H1 (cell line): Measurements from ENCODE around the gene MRPL27. TPM values are rescaled to one million over a fixed set of nuclear protein-coding genes. Genes with fewer than 3 reads are reported as not detected.

Source experiments
- CTCF ChIA-PET: fragments of 300-600 bp; sonication (Branson Sonifier 250); formaldehyde crosslinking; loops from one replicate; lab custom pipeline; 2021; ENCODE audit not compliant: partially characterized antibody; lab: Charles Lee
- POLR2A ChIA-PET: fragments of 300-600 bp; sonication (Branson Sonifier 250); formaldehyde crosslinking; loops from one replicate; lab custom pipeline; 2021; ENCODE audit warnings: inconsistent platforms; ENCODE audit not compliant: partially characterized antibody; lab: Charles Lee
- DNase-seq, 2 experiments: peaks; one replicate each; pipeline versions ENCODE4 v3.0.0 to v3.0.0-alpha.2; 2010 to 2022; ENCODE audit warnings: low spot score in 2 of 2, low read depth in 1 of 2, mixed read lengths in 1 of 2
- FAIRE-seq: peaks from 2 replicates; lab custom pipeline; 2011; peaks lifted over from hg19 to GRCh38; lab: Jason Lieb, UNC
- H2AFZ ChIP-seq: 2 replicates; pipeline ENCODE4 v1.8.1; 2012; ENCODE audit warnings: low read length, inconsistent platforms
- H2AK5ac ChIP-seq: 2 replicates; pipeline ENCODE4 v1.6.1; 2013; ENCODE audit warnings: low read depth, low read length
- H2BK120ac ChIP-seq: replicated peaks from 2 replicates; pipeline ENCODE3; 2013; ENCODE audit warnings: low read depth, low read length, inconsistent platforms
- H2BK12ac ChIP-seq: 2 replicates; pipeline ENCODE4 v1.6.1; 2013; ENCODE audit warnings: low read depth, low read length
- H2BK15ac ChIP-seq: 2 replicates; pipeline ENCODE4 v1.6.1; 2013; ENCODE audit warnings: low read length
- H2BK20ac ChIP-seq: 2 replicates; pipeline ENCODE4 v1.6.1; 2013; ENCODE audit warnings: low read length
- H2BK5ac ChIP-seq: 2 replicates; pipeline ENCODE4 v1.6.1; 2013; ENCODE audit warnings: low read depth, low read length
- H3K14ac ChIP-seq: 2 replicates; pipeline ENCODE4 v1.6.1; 2013; ENCODE audit warnings: inconsistent platforms; ENCODE audit not compliant: insufficient read length
- H3K18ac ChIP-seq: 2 replicates; pipeline ENCODE4 v1.6.1; 2013; ENCODE audit warnings: low read length; ENCODE audit errors: extremely low read depth
- H3K23ac ChIP-seq: 2 replicates; pipeline ENCODE4 v1.6.1; 2013; ENCODE audit warnings: inconsistent platforms; ENCODE audit not compliant: insufficient read length
- H3K23me2 ChIP-seq: 2 replicates; pipeline ENCODE4 v1.6.1; 2013; ENCODE audit warnings: low read depth, low read length
- H3K27ac ChIP-seq: 2 replicates; pipeline ENCODE4 v1.6.1; 2011; ENCODE audit warnings: low read depth, low read length, inconsistent platforms
- H3K27me3 ChIP-seq, 4 experiments: replicated peaks in 1 of 4; 1 replicate in 1 of 4; 2 replicates in 3 of 4; pipeline versions ENCODE4 v1.6.1 to v1.8.1; 2011 to 2013; ENCODE audit warnings: low read length in 3 of 4, mild to moderate bottlenecking in 3 of 4, inconsistent platforms in 2 of 4, mixed read lengths in 2 of 4, moderate library complexity in 1 of 4; ENCODE audit not compliant: control insufficient read depth in 3 of 4, insufficient read depth in 3 of 4; ENCODE audit errors: extremely low read depth in 1 of 4
- H3K36me3 ChIP-seq, 4 experiments: 2 replicates each; pipeline versions ENCODE4 v1.6.1 to v1.8.1; 2011 to 2013; ENCODE audit warnings: mild to moderate bottlenecking in 4 of 4, low read length in 3 of 4, moderate library complexity in 2 of 4, control low read depth in 1 of 4, inconsistent platforms in 1 of 4; ENCODE audit not compliant: insufficient read depth in 4 of 4, control insufficient read depth in 2 of 4
- H3K4ac ChIP-seq: replicated peaks from 2 replicates; pipeline ENCODE3; 2013; ENCODE audit warnings: low read length, low read depth, mixed read lengths, inconsistent platforms; ENCODE audit not compliant: insufficient read length
- H3K4me1 ChIP-seq, 4 experiments: replicated peaks in 1 of 4; 1 replicate in 1 of 4; 2 replicates in 3 of 4; pipeline versions ENCODE4 v1.6.1 to v1.8.1; 2011 to 2013; ENCODE audit warnings: low read length in 3 of 4, inconsistent platforms in 2 of 4, mixed read lengths in 1 of 4; ENCODE audit not compliant: insufficient read depth in 4 of 4, control insufficient read depth in 3 of 4
- H3K4me2 ChIP-seq, 2 experiments: 2 replicates each; pipeline versions ENCODE4 v1.6.1 to v1.8.1; 2011 to 2013; ENCODE audit warnings: low read depth in 2 of 2, low read length in 2 of 2, control low read depth in 1 of 2, inconsistent platforms in 1 of 2, mild to moderate bottlenecking in 1 of 2; ENCODE audit not compliant: insufficient read depth in 1 of 2
- H3K4me3 ChIP-seq, 4 experiments: fragments of 200-600, 300-600 bp in 1 of 4; sonication (generic), shearing (Covaris generic), sonication (Bioruptor Twin) in 1 of 4; 2 replicates each; pipeline versions ENCODE4 v1.5.1 to v1.8.1; 2011 to 2016; ENCODE audit warnings: low read length in 4 of 4, low read depth in 3 of 4, control low read depth in 2 of 4, inconsistent platforms in 2 of 4, mild to moderate bottlenecking in 2 of 4, mixed read lengths in 1 of 4, moderate library complexity in 1 of 4; ENCODE audit not compliant: insufficient read depth in 2 of 4; ENCODE audit errors: extremely low read depth in 1 of 4
- H3K56ac ChIP-seq: replicated peaks from 2 replicates; pipeline ENCODE3; 2013; ENCODE audit warnings: low read depth, mild to moderate bottlenecking, mixed read lengths, low read length, inconsistent platforms; ENCODE audit not compliant: insufficient read length
- H3K79me1 ChIP-seq: 2 replicates; pipeline ENCODE4 v1.6.1; 2013; ENCODE audit warnings: low read depth, low read length, control low read depth
- H3K79me2 ChIP-seq, 2 experiments: 2 replicates each; pipeline versions ENCODE4 v1.6.1 to v1.8.1; 2012 to 2013; ENCODE audit warnings: low read length in 2 of 2, mild to moderate bottlenecking in 2 of 2, inconsistent platforms in 1 of 2; ENCODE audit not compliant: insufficient read depth in 2 of 2, control insufficient read depth in 1 of 2
- H3K9ac ChIP-seq, 4 experiments: replicated peaks in 1 of 4; 1 replicate in 1 of 4; 2 replicates in 3 of 4; pipeline versions ENCODE4 v1.6.1 to v1.8.1; 2011 to 2013; ENCODE audit warnings: low read depth in 3 of 4, low read length in 3 of 4, control low read depth in 2 of 4, mild to moderate bottlenecking in 2 of 4, moderate library complexity in 2 of 4, inconsistent platforms in 1 of 4; ENCODE audit errors: extremely low read depth in 1 of 4
- H3K9me3 ChIP-seq, 2 experiments: 2 replicates each; pipeline versions ENCODE4 v1.6.1 to v1.8.1; 2012 to 2013; ENCODE audit warnings: mild to moderate bottlenecking in 2 of 2, moderate library complexity in 2 of 2, control low read depth in 1 of 2, inconsistent platforms in 1 of 2, low read depth in 1 of 2, low read length in 1 of 2, mixed read lengths in 1 of 2; ENCODE audit not compliant: insufficient read depth in 2 of 2
- H4K20me1 ChIP-seq, 2 experiments: replicated peaks in 1 of 2; 2 replicates each; pipeline versions ENCODE3 to v1.8.1; 2011 to 2013; ENCODE audit warnings: inconsistent platforms in 2 of 2, low read length in 2 of 2, mild to moderate bottlenecking in 1 of 2; ENCODE audit not compliant: insufficient read depth in 2 of 2, control insufficient read depth in 1 of 2
- H4K5ac ChIP-seq: 2 replicates; pipeline ENCODE4 v1.6.1; 2013; ENCODE audit warnings: low read length, low read depth, mixed read lengths, inconsistent platforms; ENCODE audit not compliant: insufficient read length
- H4K8ac ChIP-seq: 2 replicates; pipeline ENCODE4 v1.8.0; 2013; ENCODE audit warnings: mild to moderate bottlenecking, moderate library complexity, low read length, inconsistent platforms; ENCODE audit not compliant: insufficient read depth; ENCODE audit errors: extremely low read depth
- H4K91ac ChIP-seq: replicated peaks from 2 replicates; pipeline ENCODE3; 2013; ENCODE audit warnings: low read length, mixed read lengths, inconsistent platforms; ENCODE audit not compliant: insufficient read length
- BACH1 ChIP-seq: IDR thresholded peaks from 2 replicates; pipeline ENCODE4 v1.6.1; 2012; ENCODE audit warnings: low read length, improper control_type of control experiment
- CTBP2 ChIP-seq: IDR thresholded peaks from 2 replicates; pipeline ENCODE4 v1.7.0; 2011; ENCODE audit warnings: borderline replicate concordance, mild to moderate bottlenecking, moderate library complexity, mixed read lengths, low read length; ENCODE audit not compliant: insufficient read depth, insufficient read length
- EGR1 ChIP-seq: IDR thresholded peaks from 2 replicates; pipeline ENCODE4 v1.6.1; 2011; ENCODE audit warnings: low read depth, low read length, borderline replicate concordance
- EP300 ChIP-seq, 2 experiments: IDR thresholded peaks; 1 replicate in 1 of 2; 2 replicates in 1 of 2; pipeline ENCODE4 v1.6.1; 2011 to 2012; ENCODE audit warnings: low read depth in 2 of 2, low read length in 2 of 2, mild to moderate bottlenecking in 2 of 2, borderline replicate concordance in 1 of 2, inconsistent platforms in 1 of 2, moderate library complexity in 1 of 2
- HDAC6 ChIP-seq: IDR thresholded peaks from one replicate; pipeline ENCODE4 v1.7.1; 2012; ENCODE audit warnings: low read depth, mild to moderate bottlenecking, inconsistent platforms, low read length, moderate library complexity
- MAFK ChIP-seq: IDR thresholded peaks from 2 replicates; pipeline ENCODE4 v1.6.1; 2012; ENCODE audit warnings: low read depth, mild to moderate bottlenecking, improper control_type of control experiment, low read length
- SIX5 ChIP-seq: IDR thresholded peaks from 2 replicates; pipeline ENCODE4 v1.6.1; 2011; ENCODE audit warnings: mild to moderate bottlenecking, low read depth, low read length
- TAF7 ChIP-seq: optimal IDR thresholded peaks from 2 replicates; pipeline ENCODE3; 2011; ENCODE audit warnings: low read depth, mild to moderate bottlenecking, inconsistent platforms, low read length, moderate library complexity, borderline replicate concordance
- WGBS, 2 experiments: shearing (Covaris generic) in 1 of 2; methylation state at CpG; one replicate each; pipeline versions ENCODE4 v1.1.6 to v1.1.7; 2013 to 2015; ENCODE audit warnings: low lambda C conversion rate in 2 of 2, mixed read lengths in 2 of 2, inconsistent platforms in 1 of 2, low coverage in 1 of 2, missing lambda C conversion rate in 1 of 2; ENCODE audit not compliant: insufficient replicate concordance in 2 of 2, insufficient coverage in 1 of 2, insufficient read length in 1 of 2; ENCODE audit errors: extremely low coverage in 1 of 2, missing lambda C conversion rate in 1 of 2; 5-methylcytosine and 5-hydroxymethylcytosine counted together
- polyA plus RNA-seq, 7 experiments: library from polyadenylated mRNA; depleted of rRNA in 3 of 7; stranded (reverse) in 5 of 7; unstranded in 2 of 7; fragments of >200 nt in 5 of 7; fragments of 200-250 nt in 2 of 7; gene quantifications; 1 replicate in 5 of 7; 2 replicates in 1 of 7; 4 replicates in 1 of 7; pipeline versions ENCODE4 v1.2.1 to v1.2.3, GENCODE V29; 2011 to 2013; ENCODE audit warnings: missing spikeins in 2 of 7, mixed read lengths in 2 of 7
- total RNA-seq: library from RNA; stranded (reverse); fragmentation: NEBNext Ultra II Directional; extraction: Animal tissue kit (Norgen Biotek cat#: 25700); gene quantifications from 2 replicates; pipeline ENCODE4 v1.2.1, GENCODE V29; 2021
- TF ChIP-seq, protein P1 (sequence below), 3 experiments: IDR thresholded peaks; 1 replicate in 2 of 3; 2 replicates in 1 of 3; pipeline versions ENCODE4 v1.5.1 to v1.6.1; 2011; ENCODE audit warnings: low read length in 3 of 3, mild to moderate bottlenecking in 3 of 3, inconsistent platforms in 2 of 3, low read depth in 1 of 3, moderate library complexity in 1 of 3; ENCODE audit not compliant: insufficient read depth in 1 of 3; ENCODE audit errors: control extremely low read depth in 1 of 3

The MRPL27 gene
- total and polyA plus RNA-seq, 2 of the 8 experiments (the other 6 are each of a cell fraction or from before 2014, with no cell fraction given): 75.6 to 135 TPM

DNA sequence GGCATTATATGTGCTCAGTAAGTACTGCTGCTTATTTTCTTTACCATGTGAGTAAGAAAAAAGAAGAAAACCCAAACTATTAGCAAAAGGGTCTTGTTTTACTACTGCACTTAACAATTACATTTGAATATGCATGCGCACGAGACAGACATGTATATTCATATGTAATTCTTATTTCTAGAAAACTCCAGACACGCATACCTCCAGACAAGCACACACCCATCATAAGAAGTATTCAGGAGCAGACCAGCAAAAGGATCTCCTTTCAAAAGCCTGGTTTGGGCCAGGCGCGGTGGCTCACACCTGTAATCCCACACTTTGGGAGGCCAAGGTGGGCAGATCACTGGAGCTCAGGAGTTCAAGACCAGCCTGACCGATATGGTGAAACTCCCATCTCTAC, 16.6 kb upstream of the MRPL27 start:
- H2BK12ac ChIP-seq: no peak overlapping the region
- H4K20me1 ChIP-seq: peaks cover 4 to 13% of the 10 kb centered on the region in 2 experiments
- no peak overlapping the region for H3K14ac ChIP-seq
- no peak overlapping the region for H3K56ac ChIP-seq
- CTCF ChIA-PET: interaction anchor here (0.6 to 3.5 kb wide), 4 partner anchors 8 to 28 kb away, joined by 3 to 30 read pairs (median 8); partner anchors contain the start of gene LRRC59
- no peak overlapping the region for H2BK20ac ChIP-seq
- H3K4me2 ChIP-seq: no peak overlapping the region
- no peak overlapping the region for H4K8ac ChIP-seq
- H4K5ac ChIP-seq: no peak overlapping the region
- H3K27me3 ChIP-seq: no peaks in the 10 kb centered on the region
- no peak for TF ChIP-seq EP300 (IDR thresholded peaks at IDR 0.05; ENCODE audit: borderline replicate concordance in 1 of 2, low read depth in 2 of 2, low read length in 2 of 2)
- TF ChIP-seq SIX5: no peak
- TF ChIP-seq, protein P1, sequence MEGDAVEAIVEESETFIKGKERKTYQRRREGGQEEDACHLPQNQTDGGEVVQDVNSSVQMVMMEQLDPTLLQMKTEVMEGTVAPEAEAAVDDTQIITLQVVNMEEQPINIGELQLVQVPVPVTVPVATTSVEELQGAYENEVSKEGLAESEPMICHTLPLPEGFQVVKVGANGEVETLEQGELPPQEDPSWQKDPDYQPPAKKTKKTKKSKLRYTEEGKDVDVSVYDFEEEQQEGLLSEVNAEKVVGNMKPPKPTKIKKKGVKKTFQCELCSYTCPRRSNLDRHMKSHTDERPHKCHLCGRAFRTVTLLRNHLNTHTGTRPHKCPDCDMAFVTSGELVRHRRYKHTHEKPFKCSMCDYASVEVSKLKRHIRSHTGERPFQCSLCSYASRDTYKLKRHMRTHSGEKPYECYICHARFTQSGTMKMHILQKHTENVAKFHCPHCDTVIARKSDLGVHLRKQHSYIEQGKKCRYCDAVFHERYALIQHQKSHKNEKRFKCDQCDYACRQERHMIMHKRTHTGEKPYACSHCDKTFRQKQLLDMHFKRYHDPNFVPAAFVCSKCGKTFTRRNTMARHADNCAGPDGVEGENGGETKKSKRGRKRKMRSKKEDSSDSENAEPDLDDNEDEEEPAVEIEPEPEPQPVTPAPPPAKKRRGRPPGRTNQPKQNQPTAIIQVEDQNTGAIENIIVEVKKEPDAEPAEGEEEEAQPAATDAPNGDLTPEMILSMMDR (IDR thresholded peaks at IDR 0.05; ENCODE audit: control extremely low read depth in 1 of 3, insufficient read depth in 1 of 3, low read depth in 1 of 3, low read length in 3 of 3): no peak
- no peak for TF ChIP-seq MAFK
- TF ChIP-seq CTBP2: no peak
- TF ChIP-seq BACH1: no peak
- TF ChIP-seq HDAC6: no peak
- TF ChIP-seq EGR1: no peak
- TF ChIP-seq TAF7: no peak
- no peak overlapping the region for H3K27ac ChIP-seq
- H3K23me2 ChIP-seq: no peaks in the 10 kb centered on the region
- no peak overlapping the region for H2BK5ac ChIP-seq
- FAIRE-seq: no peak
- H3K36me3 ChIP-seq: peaks cover 48 to 87% (median 82%) of the 10 kb centered on the region in 4 experiments
- H3K23ac ChIP-seq: no peak overlapping the region
- no peak overlapping the region for H3K9ac ChIP-seq
- no peaks in the 10 kb centered on the region for H3K79me1 ChIP-seq
- H2AK5ac ChIP-seq: no peak overlapping the region
- H3K4ac ChIP-seq: no peak overlapping the region
- H3K79me2 ChIP-seq: 0 out of 4 replicates have a peak, but pooled peaks cover 0 to 2% of the 10 kb centered on the region in 2 experiments
- no peaks in the 10 kb centered on the region for H3K4me1 ChIP-seq
- no peak overlapping the region for H3K18ac ChIP-seq
- no peak overlapping the region for H2AFZ ChIP-seq
- H3K9me3 ChIP-seq: no peaks in the 10 kb centered on the region
- POLR2A ChIA-PET: interaction anchor here (1.1 to 27.4 kb wide), 4 partner anchors 8 to 43 kb away, joined by 3 to 313 read pairs (median 6); partner anchors contain the start of genes EME1, LRRC59, MRPL27 and XYLT2
- 95% methylated on average over 6 of the region's 6 CpGs; no CpG with 5 or more reads in 1 of the 2 experiments for WGBS, 2 experiments
- H3K4me3 ChIP-seq: no peak overlapping the region
- no peak overlapping the region for H4K91ac ChIP-seq
- DNase-seq: no peak
- no peak overlapping the region for H2BK120ac ChIP-seq
- H2BK15ac ChIP-seq: no peak overlapping the region
